ENCODE data around the gene MAPKAPK2.
"Not testable (repeated sequence)": the region's sequence is repeated elsewhere in the genome, so short reads cannot be mapped to it uniquely, and the experiment has no call there.

Gene MAPKAPK2
- total RNA-seq, result 105 to 448 (median 157) reads per million in 17 experiments

GRCh38 chr1:206684478-206685333 is at the start of gene MAPKAPK2:
MAPKAPK2 (plus strand) TSS chr1:206684905; CDS start chr1:206685230, 325 bp downstream.
- DNase-seq, result peak; percentile 87 to 96 (median 92)

GRCh38 chr1:206635080-206635977 is 49.4 kb upstream of the MAPKAPK2 start, which contains the start of gene DYRK3:
DYRK3 (plus strand) TSS chr1:206635536; CDS start chr1:206635704, 168 bp downstream.
- peak; percentile 96 to 99 (median 98) for DNase-seq

- DNase-seq, result no peak
Observed at GRCh38 chr1:206635978-206636345, 48.7 kb upstream of the MAPKAPK2 start.

GRCh38 chr1:206636671-206637070 is 48.0 kb upstream of the MAPKAPK2 start:
- DNase-seq, result no peak

GRCh38 chr1:206637605-206638004 is 47.1 kb upstream of the MAPKAPK2 start:
- DNase-seq, result no peak

- not testable (repeated sequence) for DNase-seq
Observed at GRCh38 chr1:206642074-206642473, 42.6 kb upstream of the MAPKAPK2 start.

GRCh38 chr1:206643118-206643698 is 41.5 kb upstream of the MAPKAPK2 start:
- no peak for DNase-seq

- DNase-seq, result no peak
Observed at GRCh38 chr1:206646504-206646903, 38.2 kb upstream of the MAPKAPK2 start.

GRCh38 chr1:206647224-206647623 is 37.5 kb upstream of the MAPKAPK2 start:
- no peak for DNase-seq

GRCh38 chr1:206649261-206649921 is 35.3 kb upstream of the MAPKAPK2 start:
- no peak for DNase-seq

- no peak for DNase-seq
Observed at GRCh38 chr1:206651014-206651413, 33.7 kb upstream of the MAPKAPK2 start.

- peak in 2 of 4 experiments; percentile 37 to 39 for DNase-seq
Observed at GRCh38 chr1:206651958-206652890, 32.5 kb upstream of the MAPKAPK2 start.

- no peak for DNase-seq
Observed at GRCh38 chr1:206653715-206654459, 30.8 kb upstream of the MAPKAPK2 start.

- peak; percentile 66 to 82 (median 70) for DNase-seq
Observed at GRCh38 chr1:206654828-206655227, 29.9 kb upstream of the MAPKAPK2 start.

GRCh38 chr1:206655471-206655882 is 29.2 kb upstream of the MAPKAPK2 start:
- no peak for DNase-seq

- DNase-seq, result no peak
Observed at GRCh38 chr1:206656936-206657335, 27.8 kb upstream of the MAPKAPK2 start.

GRCh38 chr1:206657751-206658150 is 27.0 kb upstream of the MAPKAPK2 start:
- peak in 3 of 4 experiments; percentile 19 to 32 (median 23) for DNase-seq

- peak; percentile 35 to 68 (median 52) for DNase-seq
Observed at GRCh38 chr1:206658264-206658980, 26.3 kb upstream of the MAPKAPK2 start.

- no peak for DNase-seq
Observed at GRCh38 chr1:206658981-206659273, 25.8 kb upstream of the MAPKAPK2 start.

- no peak for DNase-seq
Observed at GRCh38 chr1:206660136-206660535, 24.6 kb upstream of the MAPKAPK2 start.

Measured in suppressor macrophage (primary cell).